SU-DHL-6 (cell line): ENCODE data around the gene CAMSAP3.

Experiments used
- CTCF ChIP-seq: fragments of 200-600 bp; sonication (generic); IDR thresholded peaks from one replicate; pipeline ENCODE4 v1.5.1; 2017; ENCODE audit warnings: antibody characterized with exemption, mild to moderate bottlenecking, low read length, moderate library complexity; ENCODE audit not compliant: insufficient read depth, poor library complexity, severe bottlenecking
- EZH2phosphoT487 ChIP-seq: fragments of 200-600 bp; sonication (generic), shearing (Covaris generic); conservative IDR thresholded peaks from 2 replicates; pipeline ENCODE4 v1.6.1; 2018; ENCODE audit warnings: mild to moderate bottlenecking, antibody characterized with exemption, low read length, moderate library complexity, mixed read lengths

- TF ChIP-seq CTCF = no peak
- TF ChIP-seq EZH2phosphoT487 = no peak
These were observed 48.5 kb upstream of the CAMSAP3 start for GRCh38 chr19:7547159-7547558.
